ENCODE data around the gene PDCD7. TPM values are rescaled to one million over a fixed set of nuclear protein-coding genes. Genes with fewer than 3 reads are reported as not detected.

Gene PDCD7
- total RNA-seq, 1 experiment from 2014 or later: 19.7 TPM

- Histone ChIP-seq H3K4me3 (ENCODE audit: low read depth in 2 of 2, low read length in 2 of 2) (no peak overlapping the region), H3K4me1 (ENCODE audit: control insufficient read depth, insufficient read depth, low read length) (no peaks in the 10 kb centered on the region), H3K27ac (ENCODE audit: low read length) (no peak overlapping the region), H3K9me3 (ENCODE audit: control insufficient read depth, insufficient read depth, low read depth, low read length) (no peaks in the 10 kb centered on the region), H3K27me3 (ENCODE audit: control insufficient read depth, insufficient read depth, low read length) (no peaks in the 10 kb centered on the region), H3K36me3 (ENCODE audit: control insufficient read depth, insufficient read depth, low read length) (no peaks in the 10 kb centered on the region)
- intact Hi-C loops (cut with micrococcal nuclease; ENCODE audit: unreplicated experiment) (no loop called here), in situ Hi-C loops (cut with HindIII; ENCODE audit: low pct_unique_long_range_greater_than_20kb, low sequenced_read_pairs) (no loop called here)
- no TSS peak for BruUV-seq (replicated peaks)
- CTCF ChIA-PET: no interaction called here
- POLR2A ChIA-PET: interaction anchor here (0.6 kb wide), 1 partner anchor 13 kb away, joined by 4 read pairs; no protein-coding TSS in a partner anchor
- no peak for TF ChIP-seq POLR2AphosphoS5 (IDR thresholded peaks at IDR 0.05; ENCODE audit: low read depth, low read length)
- no peak for TF ChIP-seq REST (IDR thresholded peaks at IDR 0.05; ENCODE audit: insufficient read depth in 1 of 2, low read depth in 2 of 2, low read length in 1 of 2)
- TF ChIP-seq TCF7L2 (IDR thresholded peaks at IDR 0.05; ENCODE audit: low read depth, low read length): no peak
- no peak for TF ChIP-seq SIN3A (IDR thresholded peaks at IDR 0.05; ENCODE audit: borderline replicate concordance, insufficient read depth, low read depth, low read length)
- TF ChIP-seq CTCF (IDR thresholded peaks at IDR 0.05): no peak
- ATAC-seq: no peak; the same call in 1 of the 2 replicates
- no peak for DNase-seq (ENCODE audit: low read depth, low spot score)
Measured at GRCh38 chr15:65110676-65111292, 22.8 kb downstream of the PDCD7 start.

- no peak for TF ChIP-seq POLR2AphosphoS5 (IDR thresholded peaks at IDR 0.05; ENCODE audit: low read depth, low read length)
- no peak for TF ChIP-seq REST (IDR thresholded peaks at IDR 0.05; ENCODE audit: insufficient read depth in 1 of 2, low read depth in 2 of 2, low read length in 1 of 2)
- no peak for TF ChIP-seq CTCF (IDR thresholded peaks at IDR 0.05)
- no peak for TF ChIP-seq SIN3A (IDR thresholded peaks at IDR 0.05; ENCODE audit: borderline replicate concordance, insufficient read depth, low read depth, low read length)
- no peak for TF ChIP-seq TCF7L2 (IDR thresholded peaks at IDR 0.05; ENCODE audit: low read depth, low read length)
- Histone ChIP-seq H3K27me3 (ENCODE audit: control insufficient read depth, insufficient read depth, low read length) (no peaks in the 10 kb centered on the region), H3K4me3 (ENCODE audit: low read depth in 2 of 2, low read length in 2 of 2) (no peak overlapping the region), H3K36me3 (ENCODE audit: control insufficient read depth, insufficient read depth, low read length) (no peaks in the 10 kb centered on the region), H3K9me3 (ENCODE audit: control insufficient read depth, insufficient read depth, low read depth, low read length) (no peaks in the 10 kb centered on the region), H3K4me1 (ENCODE audit: control insufficient read depth, insufficient read depth, low read length) (no peaks in the 10 kb centered on the region), H3K27ac (ENCODE audit: low read length) (no peak overlapping the region)
- in situ Hi-C loops (cut with HindIII; ENCODE audit: low pct_unique_long_range_greater_than_20kb, low sequenced_read_pairs) (no loop called here), intact Hi-C loops (cut with micrococcal nuclease; ENCODE audit: unreplicated experiment) (no loop called here)
- POLR2A ChIA-PET: no interaction called here
- CTCF ChIA-PET: interaction anchor here (0.6 kb wide), 1 partner anchor 86 kb away, joined by 3 read pairs; no protein-coding TSS in a partner anchor
- no TSS peak for BruUV-seq (replicated peaks)
- DNase-seq (ENCODE audit: low read depth, low spot score) (no peak), ATAC-seq (no peak)
Measured at GRCh38 chr15:65106011-65106590, 27.5 kb downstream of the PDCD7 start.

Data from Panc1 (cell line).